BE2C (cell line): ENCODE results near the gene PRND.
A peak's percentile ranks its signal among the peaks of the same experiment; 100 is the strongest.

Source experiments
- DNase-seq: peaks from one replicate; pipeline ENCODE4 v3.0.0-alpha.2; 2020
- H3K27me3 ChIP-seq: fragments of 250-450 bp; sonication (Bioruptor Pico); 2 replicates; pipeline ENCODE4 v1.5.1; 2020; ENCODE audit warnings: mild to moderate bottlenecking
- H3K36me3 ChIP-seq: fragments of 250-450 bp; sonication (Bioruptor Pico); 2 replicates; pipeline ENCODE4 v1.5.1; 2020; ENCODE audit warnings: mild to moderate bottlenecking
- H3K4me1 ChIP-seq: fragments of 250-450 bp; sonication (Bioruptor Pico); 2 replicates; pipeline ENCODE4 v1.5.1; 2020
- H3K4me3 ChIP-seq: 2 replicates; pipeline ENCODE4 v1.5.1; 2011; ENCODE audit warnings: low read depth, low read length
- H3K9me3 ChIP-seq: fragments of 250-450 bp; sonication (Bioruptor Pico); 2 replicates; pipeline ENCODE4 v1.5.1; 2020
- TF ChIP-seq, protein P1 (sequence below): IDR thresholded peaks from 2 replicates; pipeline ENCODE4 v1.5.1; 2012; ENCODE audit warnings: mild to moderate bottlenecking, low read depth, low read length

PRND gene

GRCh38 chr20:4736875-4737274, 15.2 kb downstream of the PRND start:
- H3K4me1 ChIP-seq = no peaks in the 10 kb centered on the region
- DNase-seq = no peak
- no peaks in the 10 kb centered on the region for H3K36me3 ChIP-seq
- no peaks in the 10 kb centered on the region for H3K27me3 ChIP-seq
- no peaks in the 10 kb centered on the region for H3K9me3 ChIP-seq
- H3K4me3 ChIP-seq = no peak overlapping the region
- TF ChIP-seq, protein P1, sequence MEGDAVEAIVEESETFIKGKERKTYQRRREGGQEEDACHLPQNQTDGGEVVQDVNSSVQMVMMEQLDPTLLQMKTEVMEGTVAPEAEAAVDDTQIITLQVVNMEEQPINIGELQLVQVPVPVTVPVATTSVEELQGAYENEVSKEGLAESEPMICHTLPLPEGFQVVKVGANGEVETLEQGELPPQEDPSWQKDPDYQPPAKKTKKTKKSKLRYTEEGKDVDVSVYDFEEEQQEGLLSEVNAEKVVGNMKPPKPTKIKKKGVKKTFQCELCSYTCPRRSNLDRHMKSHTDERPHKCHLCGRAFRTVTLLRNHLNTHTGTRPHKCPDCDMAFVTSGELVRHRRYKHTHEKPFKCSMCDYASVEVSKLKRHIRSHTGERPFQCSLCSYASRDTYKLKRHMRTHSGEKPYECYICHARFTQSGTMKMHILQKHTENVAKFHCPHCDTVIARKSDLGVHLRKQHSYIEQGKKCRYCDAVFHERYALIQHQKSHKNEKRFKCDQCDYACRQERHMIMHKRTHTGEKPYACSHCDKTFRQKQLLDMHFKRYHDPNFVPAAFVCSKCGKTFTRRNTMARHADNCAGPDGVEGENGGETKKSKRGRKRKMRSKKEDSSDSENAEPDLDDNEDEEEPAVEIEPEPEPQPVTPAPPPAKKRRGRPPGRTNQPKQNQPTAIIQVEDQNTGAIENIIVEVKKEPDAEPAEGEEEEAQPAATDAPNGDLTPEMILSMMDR = no peak

DNA sequence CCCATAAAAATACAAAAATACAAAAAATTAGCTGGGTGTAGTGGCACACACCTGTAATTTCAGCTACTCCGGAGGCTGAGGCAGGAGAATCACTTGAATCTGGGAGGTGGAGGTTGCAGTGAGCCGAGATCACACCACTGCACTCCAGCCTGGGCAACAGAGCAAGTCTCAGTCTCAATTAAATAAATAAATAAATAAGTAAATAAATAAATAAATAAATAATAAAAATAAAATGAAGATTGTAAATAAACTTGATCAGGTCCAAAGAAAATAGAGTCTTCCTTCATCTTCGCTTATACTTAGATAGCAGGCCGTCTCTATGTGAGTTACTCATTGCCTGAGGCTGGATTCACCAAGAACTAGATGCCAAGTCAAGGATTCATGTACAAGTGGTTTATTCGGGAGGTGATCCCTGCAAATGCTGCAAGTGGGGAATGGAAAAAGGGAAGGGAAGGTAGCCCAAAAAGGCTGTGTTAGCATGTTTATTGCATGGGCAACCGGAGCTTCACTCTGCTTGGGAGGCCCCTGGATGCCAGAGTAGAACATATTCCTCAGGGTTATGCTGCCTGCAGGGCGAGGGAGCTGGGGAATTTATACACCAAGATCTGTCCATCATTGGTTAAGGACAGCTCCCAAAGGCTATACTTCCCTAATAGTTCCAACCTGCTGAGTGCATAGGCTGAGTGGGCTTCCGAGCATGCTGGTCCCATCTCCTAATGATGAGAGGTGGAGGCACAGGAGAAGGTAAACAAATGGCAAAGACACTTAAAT, 16.3 kb downstream of the PRND start:
- H3K4me1 ChIP-seq = no peaks in the 10 kb centered on the region
- no peak for DNase-seq

GRCh38 chr20:4740774-4741431, 19.2 kb downstream of the PRND start:
- Histone ChIP-seq H3K4me3 (no peak overlapping the region), H3K36me3 (no peaks in the 10 kb centered on the region), H3K27me3 (no peaks in the 10 kb centered on the region), H3K4me1 (no peaks in the 10 kb centered on the region), H3K9me3 (no peaks in the 10 kb centered on the region)
- TF ChIP-seq, protein P1 = peak; percentile 82
- peak; percentile 62 for DNase-seq

More for the DNA sequence above, 16.3 kb downstream of the PRND start:
- Histone ChIP-seq H3K36me3 (no peaks in the 10 kb centered on the region), H3K4me3 (no peak overlapping the region), H3K27me3 (no peaks in the 10 kb centered on the region), H3K9me3 (no peaks in the 10 kb centered on the region)
- TF ChIP-seq, protein P1 = no peak

- H3K36me3 ChIP-seq = no peaks in the 10 kb centered on the region
- TF ChIP-seq, protein P1 = no peak
- peaks cover 16% of the 10 kb centered on the region for H3K27me3 ChIP-seq
- no peaks in the 10 kb centered on the region for H3K4me1 ChIP-seq
- no peak overlapping the region for H3K4me3 ChIP-seq
- no peak for DNase-seq
- no peaks in the 10 kb centered on the region for H3K9me3 ChIP-seq
These were observed 27.1 kb downstream of the PRND start for GRCh38 chr20:4748847-4749246.

GRCh38 chr20:4749326-4749725, 27.6 kb downstream of the PRND start:
- no peaks in the 10 kb centered on the region for H3K4me1 ChIP-seq
- H3K27me3 ChIP-seq = peaks cover 16% of the 10 kb centered on the region
- no peaks in the 10 kb centered on the region for H3K36me3 ChIP-seq
- H3K4me3 ChIP-seq = no peak overlapping the region
- TF ChIP-seq, protein P1 = no peak
- H3K9me3 ChIP-seq = no peaks in the 10 kb centered on the region
- no peak for DNase-seq

GRCh38 chr20:4750381-4750780, 28.7 kb downstream of the PRND start:
- Histone ChIP-seq H3K4me1 (no peaks in the 10 kb centered on the region), H3K9me3 (no peaks in the 10 kb centered on the region), H3K36me3 (no peaks in the 10 kb centered on the region), H3K27me3 (peaks cover 18% of the 10 kb centered on the region), H3K4me3 (no peak overlapping the region)
- TF ChIP-seq, protein P1 = no peak
- DNase-seq = no peak
